Choroid plexus epithelial cell (primary cell): ENCODE data around the gene TRPM8.

Source experiments
- DNase-seq: peaks from one replicate; pipeline ENCODE4 v3.0.0-alpha.2; 2010; ENCODE audit warnings: low read depth
- H3K4me3 ChIP-seq: 2 replicates; pipeline ENCODE4 v1.5.1; 2011; ENCODE audit warnings: low read depth, mild to moderate bottlenecking, control low read depth, low read length, moderate library complexity
- TF ChIP-seq, protein P1 (sequence below): conservative IDR thresholded peaks from 2 replicates; pipeline ENCODE4 v1.5.1; 2011; ENCODE audit warnings: low read depth, mild to moderate bottlenecking, control low read depth, inconsistent platforms, low read length, moderate library complexity

The TRPM8 gene

DNA sequence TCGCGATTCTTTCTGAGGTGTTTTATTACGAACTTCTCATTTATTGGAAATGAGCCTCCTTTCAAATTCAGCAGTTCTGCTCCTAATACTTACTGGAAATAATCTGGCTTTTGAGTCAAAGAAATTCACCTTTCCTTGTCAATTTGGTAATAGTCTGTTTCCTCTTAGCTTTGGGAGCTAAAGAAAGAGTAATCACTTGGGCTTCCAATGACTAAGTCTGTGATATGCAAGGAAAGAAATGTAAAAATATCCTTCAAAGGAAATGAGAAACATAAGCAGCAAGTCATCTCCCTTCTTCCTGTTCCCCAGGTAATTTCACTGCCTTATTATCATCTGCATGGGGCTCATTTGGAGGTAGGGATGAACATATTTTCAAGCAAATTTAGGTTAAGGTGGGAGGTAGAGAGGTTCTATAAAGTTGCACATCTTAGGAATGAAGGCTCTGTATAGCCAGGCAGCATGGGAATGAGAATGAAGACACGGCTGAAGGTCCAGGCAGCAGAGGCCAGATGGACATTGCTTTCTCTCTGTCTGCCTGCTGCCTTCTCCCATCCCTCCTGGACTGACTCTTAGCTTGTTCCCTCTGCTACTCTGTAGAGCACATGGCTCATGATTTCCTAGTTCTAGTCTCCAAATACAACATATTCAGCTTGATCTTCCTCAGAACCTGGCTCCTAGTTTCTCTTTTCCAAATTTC is 134.3 kb downstream of the TRPM8 start:
- no peak for DNase-seq
- H3K4me3 ChIP-seq, result no peak overlapping the region
- TF ChIP-seq, protein P1, sequence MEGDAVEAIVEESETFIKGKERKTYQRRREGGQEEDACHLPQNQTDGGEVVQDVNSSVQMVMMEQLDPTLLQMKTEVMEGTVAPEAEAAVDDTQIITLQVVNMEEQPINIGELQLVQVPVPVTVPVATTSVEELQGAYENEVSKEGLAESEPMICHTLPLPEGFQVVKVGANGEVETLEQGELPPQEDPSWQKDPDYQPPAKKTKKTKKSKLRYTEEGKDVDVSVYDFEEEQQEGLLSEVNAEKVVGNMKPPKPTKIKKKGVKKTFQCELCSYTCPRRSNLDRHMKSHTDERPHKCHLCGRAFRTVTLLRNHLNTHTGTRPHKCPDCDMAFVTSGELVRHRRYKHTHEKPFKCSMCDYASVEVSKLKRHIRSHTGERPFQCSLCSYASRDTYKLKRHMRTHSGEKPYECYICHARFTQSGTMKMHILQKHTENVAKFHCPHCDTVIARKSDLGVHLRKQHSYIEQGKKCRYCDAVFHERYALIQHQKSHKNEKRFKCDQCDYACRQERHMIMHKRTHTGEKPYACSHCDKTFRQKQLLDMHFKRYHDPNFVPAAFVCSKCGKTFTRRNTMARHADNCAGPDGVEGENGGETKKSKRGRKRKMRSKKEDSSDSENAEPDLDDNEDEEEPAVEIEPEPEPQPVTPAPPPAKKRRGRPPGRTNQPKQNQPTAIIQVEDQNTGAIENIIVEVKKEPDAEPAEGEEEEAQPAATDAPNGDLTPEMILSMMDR, result no peak

DNA sequence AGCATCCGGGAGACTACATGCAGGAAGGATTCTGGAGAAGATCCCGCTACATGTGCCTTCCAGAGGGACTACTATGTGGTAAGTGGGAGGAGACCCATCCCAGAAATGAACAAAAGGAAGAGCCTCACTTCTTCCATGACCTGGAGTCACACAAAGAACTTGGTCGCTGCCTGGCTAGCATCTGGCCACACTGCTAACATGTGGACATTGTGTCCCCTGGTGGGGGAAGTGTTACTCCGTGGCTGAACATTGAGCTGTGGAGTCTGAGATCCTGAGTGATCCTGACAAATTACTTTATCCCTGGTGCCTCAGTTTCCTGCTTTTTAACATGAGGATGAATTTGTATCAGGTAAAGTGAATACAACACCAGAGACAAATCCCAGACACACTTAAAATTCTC is 141.7 kb downstream of the TRPM8 start:
- TF ChIP-seq, protein P1, result no peak
- DNase-seq, result no peak
- no peak overlapping the region for H3K4me3 ChIP-seq

DNA sequence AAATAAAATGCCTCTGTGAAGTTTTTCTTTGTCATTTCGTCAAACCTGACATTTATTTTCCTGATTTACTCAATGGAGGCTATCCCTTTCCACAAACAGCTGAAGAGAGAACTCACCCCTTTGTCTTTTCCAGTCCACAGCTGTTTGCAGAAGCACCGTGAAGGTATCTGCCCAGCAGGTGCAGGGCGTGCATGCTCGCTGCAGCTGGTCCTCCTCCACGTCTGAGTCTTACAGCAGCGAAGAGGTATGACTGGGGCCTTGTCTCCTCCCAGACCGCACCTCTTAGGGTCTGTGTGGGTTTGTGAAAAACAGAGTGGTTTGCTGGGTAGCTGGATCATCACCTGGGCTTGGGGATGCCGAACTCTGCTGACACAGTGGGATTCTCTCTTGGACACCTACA is 143.1 kb downstream of the TRPM8 start:
- no peak overlapping the region for H3K4me3 ChIP-seq
- DNase-seq, result no peak
- TF ChIP-seq, protein P1, result no peak

DNA sequence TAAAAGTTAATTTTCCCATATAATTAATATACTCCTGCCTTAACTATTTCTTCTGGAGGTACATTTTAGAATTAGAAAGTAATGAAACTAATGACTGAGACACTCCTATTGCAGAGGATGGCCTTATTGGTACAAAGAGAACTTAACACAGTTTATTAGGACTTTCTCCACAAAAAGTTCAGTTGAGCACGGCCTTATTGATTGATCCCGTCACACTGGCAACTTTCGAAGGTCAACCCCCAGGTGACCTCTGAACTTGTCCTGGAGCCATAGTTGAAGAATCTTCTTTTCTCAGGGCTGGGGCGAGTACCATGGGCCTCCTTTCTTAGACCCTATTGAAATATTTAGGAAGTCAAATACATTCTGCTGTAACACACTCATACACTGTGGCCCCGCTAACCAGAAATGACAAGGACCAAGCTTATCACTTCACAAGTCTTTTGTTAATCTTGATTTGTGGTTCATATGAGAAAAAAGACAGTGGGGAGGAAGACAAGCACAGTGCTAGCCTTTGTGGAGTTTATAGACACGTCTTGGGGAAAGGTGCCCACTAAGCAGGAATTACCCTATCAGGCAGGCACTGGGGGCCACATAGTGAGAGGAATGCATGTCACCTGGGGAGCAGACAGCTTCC is 144.6 kb downstream of the TRPM8 start:
- DNase-seq, result no peak
- TF ChIP-seq, protein P1, result no peak
- no peak overlapping the region for H3K4me3 ChIP-seq

DNA sequence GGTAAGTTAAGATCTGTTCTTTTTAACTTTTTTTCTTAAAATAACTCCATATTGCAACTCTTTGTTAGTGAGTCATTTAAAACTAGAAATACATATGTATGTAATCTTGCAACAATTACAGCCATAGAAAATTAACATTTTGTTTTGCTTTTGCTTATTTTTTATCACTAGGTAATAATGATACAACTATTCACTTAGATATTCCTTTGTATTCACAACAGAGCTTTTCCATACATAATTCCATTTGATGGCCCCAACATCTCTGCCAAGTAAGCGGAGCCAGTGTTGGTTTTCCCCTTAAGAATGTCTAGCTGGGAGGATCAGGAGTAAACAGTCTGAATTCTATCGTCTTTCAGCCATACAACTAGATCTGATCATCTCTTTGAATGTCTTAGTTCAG is 149.4 kb downstream of the TRPM8 start:
- no peak overlapping the region for H3K4me3 ChIP-seq
- TF ChIP-seq, protein P1, result no peak
- DNase-seq, result no peak
